HUES6 (cell line): ENCODE results near the gene ZNF554.

Experiments used
- H3K27ac ChIP-seq: 2 replicates; pipeline ENCODE4 v1.7.0; 2013; ENCODE audit warnings: low read depth, mild to moderate bottlenecking, low read length, inconsistent platforms
- H3K27me3 ChIP-seq: 2 replicates; pipeline ENCODE4 v1.6.1; 2013; ENCODE audit warnings: low read length; ENCODE audit not compliant: control insufficient read depth, insufficient read depth
- H3K36me3 ChIP-seq: 2 replicates; pipeline ENCODE4 v1.6.1; 2013; ENCODE audit warnings: low read length; ENCODE audit not compliant: control insufficient read depth, insufficient read depth
- H3K4me1 ChIP-seq: 2 replicates; pipeline ENCODE4 v1.6.1; 2013; ENCODE audit warnings: low read length; ENCODE audit not compliant: control insufficient read depth, insufficient read depth
- H3K4me3 ChIP-seq: 2 replicates; pipeline ENCODE4 v1.5.1; 2013; ENCODE audit warnings: low read depth, low read length
- H3K9ac ChIP-seq: one replicate; pipeline ENCODE4 v1.6.1; 2013; ENCODE audit warnings: mild to moderate bottlenecking, low read length
- H3K9me3 ChIP-seq: 2 replicates; pipeline ENCODE4 v1.6.1; 2013; ENCODE audit warnings: low read depth, low read length; ENCODE audit not compliant: control insufficient read depth, insufficient read depth

The ZNF554 gene

GRCh38 chr19:2845107-2845506, 25.4 kb downstream of the ZNF554 start:
- Histone ChIP-seq H3K36me3 (peaks cover 18% of the 10 kb centered on the region), H3K4me1 (no peaks in the 10 kb centered on the region), H3K27me3 (no peaks in the 10 kb centered on the region), H3K9ac (no peak overlapping the region), H3K4me3 (no peak overlapping the region), H3K9me3 (peaks cover 53% of the 10 kb centered on the region), H3K27ac (no peak overlapping the region)

GRCh38 chr19:2846180-2846894, 26.7 kb downstream of the ZNF554 start:
- Histone ChIP-seq H3K4me3 (no peak overlapping the region), H3K9me3 (peaks cover 65% of the 10 kb centered on the region), H3K4me1 (no peaks in the 10 kb centered on the region), H3K9ac (no peak overlapping the region), H3K27me3 (no peaks in the 10 kb centered on the region), H3K36me3 (peaks cover 30% of the 10 kb centered on the region), H3K27ac (no peak overlapping the region)

DNA sequence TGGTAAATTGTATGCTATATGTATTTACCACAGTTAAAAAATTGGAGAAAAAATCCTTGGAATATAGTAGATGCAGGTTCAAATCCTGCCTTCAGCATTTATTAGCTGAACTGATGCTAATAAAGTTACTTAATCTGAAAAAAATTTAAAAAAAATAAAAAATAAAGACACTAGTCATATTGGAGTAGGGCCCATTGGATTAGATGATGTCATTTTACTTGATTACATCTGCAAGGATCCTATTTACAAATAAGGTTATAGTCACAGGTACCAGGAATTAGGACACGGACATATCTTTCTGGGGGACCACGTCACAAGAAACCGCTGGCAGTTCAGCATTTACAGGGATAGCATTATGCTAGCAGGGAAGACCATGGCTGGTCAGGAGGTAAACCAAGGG, 27.8 kb downstream of the ZNF554 start:
- Histone ChIP-seq H3K36me3 (peaks cover 42% of the 10 kb centered on the region), H3K27ac (no peak overlapping the region), H3K27me3 (no peaks in the 10 kb centered on the region), H3K9me3 (peaks cover 76% of the 10 kb centered on the region), H3K4me3 (no peak overlapping the region), H3K4me1 (no peaks in the 10 kb centered on the region), H3K9ac (no peak overlapping the region)

GRCh38 chr19:2848616-2849015, 28.9 kb downstream of the ZNF554 start:
- Histone ChIP-seq H3K9me3 (peaks cover 84% of the 10 kb centered on the region), H3K27ac (no peak overlapping the region), H3K4me1 (no peaks in the 10 kb centered on the region), H3K36me3 (peaks cover 53% of the 10 kb centered on the region), H3K9ac (no peak overlapping the region), H3K4me3 (no peak overlapping the region), H3K27me3 (no peaks in the 10 kb centered on the region)

GRCh38 chr19:2850256-2850925, 30.7 kb downstream of the ZNF554 start:
- H3K4me1 ChIP-seq, result no peaks in the 10 kb centered on the region
- peaks cover 65% of the 10 kb centered on the region for H3K36me3 ChIP-seq
- H3K9ac ChIP-seq, result no peak overlapping the region
- H3K27ac ChIP-seq, result no peak overlapping the region
- no peaks in the 10 kb centered on the region for H3K27me3 ChIP-seq
- peaks cover 93% of the 10 kb centered on the region for H3K9me3 ChIP-seq
- H3K4me3 ChIP-seq, result no peak overlapping the region

DNA sequence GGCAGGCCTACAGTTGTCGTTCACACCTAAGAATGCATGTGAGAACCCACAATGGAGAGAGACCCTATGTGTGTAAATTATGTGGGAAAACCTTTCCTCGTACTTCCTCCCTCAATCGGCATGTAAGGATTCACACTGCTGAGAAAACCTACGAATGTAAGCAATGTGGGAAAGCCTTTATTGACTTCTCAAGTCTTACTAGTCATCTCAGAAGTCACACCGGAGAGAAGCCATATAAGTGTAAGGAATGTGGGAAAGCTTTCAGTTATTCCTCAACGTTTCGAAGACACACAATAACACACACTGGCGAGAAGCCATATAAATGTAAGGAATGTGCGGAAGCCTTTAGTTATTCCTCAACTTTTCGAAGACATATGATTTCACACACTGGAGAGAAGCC, 32.9 kb downstream of the ZNF554 start:
- H3K4me1 ChIP-seq, result no peaks in the 10 kb centered on the region
- peaks cover 55% of the 10 kb centered on the region for H3K36me3 ChIP-seq
- peaks cover 92% of the 10 kb centered on the region for H3K9me3 ChIP-seq
- H3K27me3 ChIP-seq, result no peaks in the 10 kb centered on the region
- no peak overlapping the region for H3K27ac ChIP-seq
- peak overlapping the region; percentile 20; the same call in 1 of the 2 replicates for H3K4me3 ChIP-seq
- H3K9ac ChIP-seq, result no peak overlapping the region

DNA sequence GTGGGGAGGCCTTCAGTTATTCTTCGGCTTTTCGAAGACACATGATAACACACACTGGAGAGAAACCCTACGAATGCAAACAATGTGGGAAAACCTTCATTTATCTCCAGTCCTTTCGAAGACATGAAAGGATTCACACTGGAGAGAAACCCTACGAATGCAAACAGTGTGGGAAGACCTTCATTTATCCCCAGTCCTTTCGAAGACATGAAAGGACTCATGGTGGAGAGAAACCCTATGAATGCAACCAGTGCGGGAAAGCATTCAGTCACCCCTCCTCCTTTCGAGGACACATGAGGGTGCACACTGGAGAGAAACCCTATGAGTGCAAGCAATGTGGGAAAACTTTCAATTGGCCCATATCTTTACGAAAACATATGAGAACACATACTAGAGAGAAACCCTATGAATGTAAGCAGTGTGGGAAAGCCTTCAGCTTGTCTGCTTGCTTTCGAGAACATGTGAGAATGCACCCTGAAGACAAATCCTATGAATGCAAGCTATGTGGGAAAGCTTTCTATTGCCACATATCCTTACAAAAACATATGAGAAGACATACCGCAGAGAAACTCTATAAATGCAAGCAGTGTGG, 33.4 kb downstream of the ZNF554 start:
- no peaks in the 10 kb centered on the region for H3K27me3 ChIP-seq
- H3K4me3 ChIP-seq, result no peak overlapping the region
- peaks cover 55% of the 10 kb centered on the region for H3K36me3 ChIP-seq
- H3K4me1 ChIP-seq, result no peaks in the 10 kb centered on the region
- H3K9ac ChIP-seq, result no peak overlapping the region
- peaks cover 94% of the 10 kb centered on the region for H3K9me3 ChIP-seq
- no peak overlapping the region for H3K27ac ChIP-seq

- Histone ChIP-seq H3K4me1 (no peaks in the 10 kb centered on the region), H3K36me3 (peaks cover 51% of the 10 kb centered on the region), H3K4me3 (no peak overlapping the region), H3K27me3 (no peaks in the 10 kb centered on the region), H3K9ac (no peak overlapping the region), H3K27ac (no peak overlapping the region), H3K9me3 (peaks cover 97% of the 10 kb centered on the region)
These were observed 35.2 kb downstream of the ZNF554 start for GRCh38 chr19:2854849-2855248.

DNA sequence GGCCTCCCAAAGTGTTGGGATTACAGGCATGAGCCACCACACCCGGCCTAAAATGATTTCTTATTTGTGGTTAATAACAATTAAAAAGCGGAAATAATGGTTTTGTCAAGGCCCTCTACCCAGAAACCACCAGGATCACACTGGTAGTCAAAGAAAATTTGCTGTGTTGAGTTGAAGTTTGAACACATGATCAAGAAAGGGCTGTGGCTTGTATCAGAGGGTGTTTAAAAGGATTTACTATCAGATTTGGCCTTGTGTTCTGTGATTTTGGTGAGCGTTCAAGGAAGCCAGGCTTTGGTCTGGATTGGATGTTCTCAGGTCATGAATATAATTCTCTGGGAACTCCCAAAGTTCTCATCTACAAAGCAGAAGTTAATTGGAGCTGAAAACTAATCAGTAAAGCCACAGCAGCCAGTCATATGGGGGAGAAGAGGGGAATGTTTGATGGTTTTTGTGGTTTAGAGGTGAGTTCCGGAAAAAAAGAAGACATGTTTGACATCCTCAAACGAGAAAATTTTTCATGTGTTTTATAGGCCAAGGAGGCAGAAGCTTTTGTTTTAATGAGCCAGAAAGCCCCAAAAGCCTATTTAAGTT, 36.9 kb downstream of the ZNF554 start:
- Histone ChIP-seq H3K4me3 (no peak overlapping the region), H3K36me3 (peaks cover 35% of the 10 kb centered on the region), H3K27ac (no peak overlapping the region), H3K4me1 (no peaks in the 10 kb centered on the region), H3K9ac (no peak overlapping the region), H3K27me3 (no peaks in the 10 kb centered on the region), H3K9me3 (peaks cover 92% of the 10 kb centered on the region)

- peaks cover 12% of the 10 kb centered on the region for H3K36me3 ChIP-seq
- no peaks in the 10 kb centered on the region for H3K27me3 ChIP-seq
- H3K4me1 ChIP-seq, result no peaks in the 10 kb centered on the region
- peaks cover 86% of the 10 kb centered on the region for H3K9me3 ChIP-seq
- H3K4me3 ChIP-seq, result no peak overlapping the region
- H3K9ac ChIP-seq, result no peak overlapping the region
- H3K27ac ChIP-seq, result no peak overlapping the region
These were observed 39.2 kb downstream of the ZNF554 start for GRCh38 chr19:2858864-2859263.

DNA sequence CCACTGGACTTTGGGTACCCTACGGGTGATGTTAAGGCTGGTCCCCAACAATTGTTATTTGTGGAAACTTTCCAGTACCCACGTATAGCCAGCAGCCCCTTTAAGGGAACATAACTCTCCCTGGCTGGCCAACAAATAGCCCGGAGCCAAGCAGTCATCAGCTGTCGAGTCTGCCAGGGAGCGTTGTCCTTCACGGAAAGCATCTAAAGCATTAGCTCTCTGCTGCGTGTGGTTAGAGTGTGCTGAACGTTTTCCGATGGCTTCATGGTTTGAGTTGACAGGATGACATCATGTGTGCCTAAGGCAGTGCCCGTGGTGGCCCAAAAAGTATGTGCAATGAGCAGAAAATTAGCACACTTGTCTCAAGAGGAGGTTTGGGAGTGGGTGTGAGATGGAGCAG, 44.1 kb downstream of the ZNF554 start:
- H3K27ac ChIP-seq, result no peak overlapping the region
- H3K4me1 ChIP-seq, result no peaks in the 10 kb centered on the region
- no peaks in the 10 kb centered on the region for H3K27me3 ChIP-seq
- no peak overlapping the region for H3K9ac ChIP-seq
- H3K9me3 ChIP-seq, result peaks cover 59% of the 10 kb centered on the region
- no peak overlapping the region for H3K4me3 ChIP-seq
- H3K36me3 ChIP-seq, result no peaks in the 10 kb centered on the region
